ENCODE measurements around the gene TACR2. TPM values are rescaled to one million over a fixed set of nuclear protein-coding genes. Genes with fewer than 3 reads are reported as not detected.

Gene TACR2
- not detected for total RNA-seq

DNA sequence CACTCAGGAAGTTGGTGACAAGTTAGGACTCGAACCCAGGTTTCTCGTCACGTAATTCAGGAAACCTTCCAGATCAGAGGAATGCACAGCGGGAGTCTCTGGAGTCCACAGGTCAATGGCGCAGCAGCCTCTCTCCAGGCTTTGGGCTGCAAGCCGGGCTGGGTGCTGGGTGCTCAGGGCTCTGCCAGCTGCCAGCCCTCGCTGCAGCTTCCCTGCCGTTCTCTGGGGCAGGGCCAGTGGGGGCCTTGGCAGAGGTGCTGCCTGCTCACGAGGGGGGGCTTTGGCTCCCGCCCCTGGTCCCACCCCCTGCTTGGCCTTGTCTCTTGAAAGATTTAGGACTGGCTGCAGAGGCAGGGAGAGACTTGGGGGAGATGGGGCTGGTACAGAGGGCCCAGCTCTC lies at the start of gene TACR2:
Gene TACR2, minus strand, starts transcription at position 224 of the 400 bp plus-strand sequence. CDS start 595 bp downstream, outside the sequence.
- Mint-ChIP-seq H3K4me1 (peaks cover 1% of the 10 kb centered on the region), H3K27me3 (peaks cover 1% of the 10 kb centered on the region), H3K4me3 (no peak within 1 kb of the TSS), H3K36me3 (ENCODE audit: low read depth) (no peaks in the 10 kb centered on the region), H3K27ac (no peak within 1 kb of the TSS), H3K9me3 (no peaks in the 10 kb centered on the region)
- ChIA-PET POLR2A (interaction anchor here (2.2 kb wide), 1 partner anchor 9 kb away, joined by 5 read pairs; no protein-coding TSS in a partner anchor), CTCF (interaction anchor here (1.3 to 1.5 kb wide), 2 partner anchors 30 to 33 kb away, joined by 4 read pairs; no protein-coding TSS in a partner anchor)
- DNase-seq, result no peak

- H3K4me1 Mint-ChIP-seq, result peaks cover 74% of the 10 kb centered on the region
- ChIA-PET CTCF (interaction anchor here (0.6 to 3.8 kb wide), 4 partner anchors 11 to 41 kb away, joined by 5 to 24 read pairs (median 6); no protein-coding TSS in a partner anchor), POLR2A (interaction anchor here (1.8 to 1.9 kb wide), 2 partner anchors 14 to 62 kb away, joined by 5 to 8 read pairs; no protein-coding TSS in a partner anchor)
- H3K4me3 Mint-ChIP-seq, result peak overlapping the region; percentile 33
- H3K27ac Mint-ChIP-seq, result peak overlapping the region; percentile 95
- H3K36me3 Mint-ChIP-seq (ENCODE audit: low read depth), result peaks cover 4% of the 10 kb centered on the region
- no peaks in the 10 kb centered on the region for H3K9me3 Mint-ChIP-seq
- H3K27me3 Mint-ChIP-seq, result peaks cover 4% of the 10 kb centered on the region
- DNase-seq, result no peak
These were observed 49.4 kb upstream of the TACR2 start for GRCh38 chr10:69466158-69466490.

- Mint-ChIP-seq H3K27ac (peak overlapping the region; percentile 95), H3K27me3 (peaks cover under 1% of the 10 kb centered on the region), H3K9me3 (no peaks in the 10 kb centered on the region), H3K36me3 (ENCODE audit: low read depth) (peaks cover 4% of the 10 kb centered on the region), H3K4me1 (peaks cover 73% of the 10 kb centered on the region), H3K4me3 (peak overlapping the region; percentile 33)
- peak; percentile 51 for DNase-seq
- CTCF ChIA-PET, result interaction anchor here (0.6 to 3.8 kb wide), 5 partner anchors 16 to 59 kb away, joined by 3 to 24 read pairs (median 5); no protein-coding TSS in a partner anchor
- POLR2A ChIA-PET, result interaction anchor here (0.6 to 1.9 kb wide), 4 partner anchors 9 to 62 kb away, joined by 3 to 8 read pairs (median 4); no protein-coding TSS in a partner anchor
These were observed 48.9 kb upstream of the TACR2 start for GRCh38 chr10:69465457-69466157.

DNA sequence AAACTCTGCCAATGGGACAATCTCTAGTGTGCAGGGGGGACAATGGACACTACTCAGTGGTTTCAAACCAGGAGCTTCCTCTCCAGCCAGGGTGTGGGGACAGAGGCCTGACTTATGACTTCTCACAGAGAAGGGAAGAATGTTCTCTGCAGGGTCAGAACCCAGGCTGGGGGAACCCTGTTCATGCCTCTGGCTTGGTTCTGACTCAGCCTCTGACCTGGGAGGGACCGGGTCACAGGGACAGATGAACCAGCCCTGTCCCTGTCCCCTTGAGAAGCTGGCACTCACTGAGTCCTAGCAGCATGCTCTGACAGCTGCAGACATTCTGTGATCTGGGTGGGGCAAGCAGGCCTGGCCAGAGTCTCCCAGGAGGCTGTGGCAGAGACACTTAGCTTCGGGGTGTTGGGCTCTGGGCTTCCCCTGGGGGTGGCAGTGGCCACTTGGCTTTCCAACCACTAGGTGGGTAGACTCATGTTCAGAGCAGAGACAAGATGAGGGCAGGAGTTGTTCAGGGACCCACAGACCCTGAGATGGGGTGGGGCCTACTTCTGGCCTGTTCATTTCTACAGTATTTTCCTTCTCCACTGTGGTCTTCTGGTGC lies 48.2 kb upstream of the TACR2 start:
- ChIA-PET CTCF (interaction anchor here (0.6 to 3.8 kb wide), 5 partner anchors 16 to 60 kb away, joined by 3 to 24 read pairs (median 5); no protein-coding TSS in a partner anchor), POLR2A (interaction anchor here (0.6 to 1.9 kb wide), 4 partner anchors 8 to 61 kb away, joined by 3 to 8 read pairs (median 4); no protein-coding TSS in a partner anchor)
- Mint-ChIP-seq H3K9me3 (no peaks in the 10 kb centered on the region), H3K27ac (peak overlapping the region; percentile 95), H3K4me1 (peaks cover 72% of the 10 kb centered on the region), H3K27me3 (no peaks in the 10 kb centered on the region), H3K4me3 (peak overlapping the region; percentile 14), H3K36me3 (ENCODE audit: low read depth) (peaks cover 4% of the 10 kb centered on the region)
- peak; percentile 37 for DNase-seq

GRCh38 chr10:69464401-69464800 lies 47.7 kb upstream of the TACR2 start:
- no peaks in the 10 kb centered on the region for H3K27me3 Mint-ChIP-seq
- POLR2A ChIA-PET, result interaction anchor here (1.6 to 1.9 kb wide), 2 partner anchors 8 to 12 kb away, joined by 3 to 8 read pairs; no protein-coding TSS in a partner anchor

DNA sequence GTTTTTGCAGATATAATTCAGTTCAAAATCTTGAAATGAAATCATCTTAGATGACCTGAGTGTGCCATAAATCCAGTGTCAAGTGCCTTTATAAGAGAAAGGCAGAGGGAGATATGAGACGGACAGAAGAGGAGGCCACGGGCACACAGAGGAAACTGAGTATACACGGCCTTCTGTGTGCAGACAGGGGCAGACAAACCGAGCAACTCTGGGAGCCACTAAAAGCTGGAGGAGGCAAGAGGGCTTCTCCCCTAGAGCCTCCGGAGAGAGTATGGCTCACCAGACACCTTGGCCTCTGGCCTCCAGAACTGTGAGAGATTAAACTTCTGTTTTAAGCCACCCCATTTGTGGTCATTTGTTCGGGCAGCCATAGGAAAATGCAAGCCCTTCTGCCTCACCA lies 47.2 kb upstream of the TACR2 start:
- ChIA-PET CTCF (interaction anchor here (3.8 kb wide), 1 partner anchor 15 kb away, joined by 24 read pairs; no protein-coding TSS in a partner anchor), POLR2A (interaction anchor here (1.2 kb wide), 1 partner anchor 14 kb away, joined by 3 read pairs; no protein-coding TSS in a partner anchor)
- H3K27me3 Mint-ChIP-seq, result no peaks in the 10 kb centered on the region
- H3K9me3 Mint-ChIP-seq, result no peaks in the 10 kb centered on the region
- DNase-seq, result no peak
- peaks cover 4% of the 10 kb centered on the region for H3K36me3 Mint-ChIP-seq (ENCODE audit: low read depth)
- peaks cover 68% of the 10 kb centered on the region for H3K4me1 Mint-ChIP-seq
- H3K4me3 Mint-ChIP-seq, result no peak overlapping the region
- peak overlapping the region; percentile 95 for H3K27ac Mint-ChIP-seq

More at GRCh38 chr10:69464401-69464800, 47.7 kb upstream of the TACR2 start:
- CTCF ChIA-PET, result interaction anchor here (1.6 to 3.8 kb wide), 2 partner anchors 15 to 43 kb away, joined by 5 to 24 read pairs; no protein-coding TSS in a partner anchor
- Mint-ChIP-seq H3K27ac (peak overlapping the region; percentile 95), H3K9me3 (no peaks in the 10 kb centered on the region), H3K4me3 (no peak overlapping the region), H3K4me1 (peaks cover 70% of the 10 kb centered on the region), H3K36me3 (ENCODE audit: low read depth) (peaks cover 4% of the 10 kb centered on the region)
- no peak for DNase-seq

DNA sequence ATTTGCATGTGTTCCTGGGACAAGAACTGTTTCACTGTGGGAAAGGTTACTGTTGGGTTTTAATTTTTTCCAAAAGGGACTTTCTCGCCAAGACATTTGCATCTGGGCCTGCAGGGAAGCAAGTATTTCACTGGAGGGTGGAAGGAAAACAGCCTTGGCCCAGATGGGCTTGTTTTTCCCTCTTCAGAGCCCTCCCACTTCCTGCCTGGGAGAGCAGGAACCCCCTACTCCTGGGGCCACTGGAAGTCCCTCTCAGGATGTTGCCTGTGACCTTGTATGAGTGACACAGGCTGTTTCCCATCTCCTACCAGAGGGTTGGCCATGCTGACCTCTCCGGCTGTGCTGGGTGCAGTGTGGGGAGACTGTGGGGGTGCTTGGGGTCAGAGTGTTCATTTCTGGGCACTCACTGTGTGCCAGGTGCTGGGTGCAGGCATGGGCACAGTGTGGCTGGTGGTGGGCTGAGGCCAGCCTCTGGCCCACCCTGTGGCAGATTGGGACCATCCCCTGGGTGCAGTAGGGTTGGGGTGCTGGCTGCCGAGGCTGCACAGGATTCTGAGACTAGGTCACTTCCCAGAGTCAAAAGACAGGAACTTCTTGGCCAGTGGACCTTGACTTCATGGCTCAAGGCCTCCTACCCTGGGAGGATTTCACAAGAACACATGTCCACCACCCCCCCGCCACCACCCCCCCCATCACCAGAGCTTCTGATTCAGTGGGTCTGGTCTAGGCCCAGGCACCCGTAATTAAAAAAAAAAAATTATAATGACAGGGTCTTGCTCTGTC lies 44.7 kb upstream of the TACR2 start:
- no peak overlapping the region for H3K4me3 Mint-ChIP-seq
- no peaks in the 10 kb centered on the region for H3K9me3 Mint-ChIP-seq
- H3K27me3 Mint-ChIP-seq, result no peaks in the 10 kb centered on the region
- no peak overlapping the region for H3K27ac Mint-ChIP-seq
- H3K4me1 Mint-ChIP-seq, result peaks cover 44% of the 10 kb centered on the region
- H3K36me3 Mint-ChIP-seq (ENCODE audit: low read depth), result peaks cover 4% of the 10 kb centered on the region
- DNase-seq, result no peak
- ChIA-PET CTCF (no interaction called here), POLR2A (no interaction called here)

DNA sequence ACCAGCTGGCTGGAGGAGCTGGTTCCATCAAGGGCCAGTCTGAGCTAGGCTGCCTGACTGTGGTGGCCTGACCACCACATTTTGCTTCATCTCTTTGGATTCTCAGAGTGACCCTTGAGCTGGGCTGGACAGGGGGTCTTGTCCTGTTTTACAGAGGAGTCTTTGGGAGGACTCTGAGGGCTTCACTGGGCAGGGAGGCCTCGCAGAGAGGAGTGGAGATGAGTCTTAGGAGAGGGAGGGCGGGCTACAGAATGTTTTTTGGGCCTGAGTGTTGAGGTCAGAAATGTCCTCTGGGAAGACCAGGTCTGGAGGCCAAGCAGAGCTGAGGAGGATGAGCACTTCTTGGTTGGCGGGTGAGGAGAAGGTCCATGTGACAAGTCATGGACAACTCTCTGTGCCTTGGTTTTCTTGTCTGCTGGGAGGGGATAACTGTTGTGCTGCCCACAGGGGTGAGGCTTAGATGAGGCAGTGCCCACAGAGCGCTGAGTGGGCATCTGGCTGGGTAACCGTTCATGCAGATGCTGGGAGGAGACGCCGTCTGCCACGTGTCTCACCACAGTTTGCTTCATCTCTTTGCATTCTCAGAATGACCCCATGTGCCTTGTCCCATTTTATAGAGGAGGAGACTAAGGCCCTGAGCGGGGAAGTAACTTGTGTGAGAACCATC lies 44.0 kb upstream of the TACR2 start:
- no peak for DNase-seq
- Mint-ChIP-seq H3K9me3 (no peaks in the 10 kb centered on the region), H3K27me3 (no peaks in the 10 kb centered on the region), H3K27ac (no peak overlapping the region), H3K36me3 (ENCODE audit: low read depth) (peaks cover 4% of the 10 kb centered on the region), H3K4me1 (peaks cover 37% of the 10 kb centered on the region), H3K4me3 (no peak overlapping the region)
- ChIA-PET CTCF (no interaction called here), POLR2A (no interaction called here)

DNA sequence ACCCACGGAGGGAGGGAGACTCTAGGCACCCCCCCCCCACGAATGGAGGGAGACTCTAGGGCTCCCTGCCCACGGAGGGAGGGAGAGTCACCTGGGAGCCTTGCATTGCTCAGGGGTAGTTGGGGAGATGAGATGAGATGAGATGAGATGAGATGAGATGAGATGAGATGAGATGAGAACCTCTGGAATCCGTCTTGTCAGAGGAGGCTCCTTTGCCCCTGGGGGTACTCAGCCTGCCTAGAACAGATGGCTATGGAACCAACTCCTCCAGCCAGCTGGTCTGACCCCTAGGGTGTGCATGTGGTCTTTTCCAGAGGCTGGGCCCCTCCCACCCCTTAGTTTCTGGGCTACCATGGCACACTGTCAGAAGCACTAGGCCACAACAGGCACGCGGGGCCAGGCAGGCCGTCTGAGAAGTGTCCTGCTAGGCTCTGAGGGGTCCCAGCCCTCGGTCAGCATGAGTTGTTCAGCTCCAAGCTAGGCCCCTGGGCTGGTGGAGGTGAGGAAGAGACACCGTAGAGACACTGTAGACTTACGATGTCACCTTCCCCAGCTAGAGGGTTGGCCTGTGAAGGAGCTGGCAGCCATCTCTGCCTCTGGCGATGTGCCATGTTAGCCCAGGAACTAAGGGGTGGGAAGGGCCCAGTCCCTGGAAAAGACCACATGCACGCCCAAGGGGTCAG lies 43.3 kb upstream of the TACR2 start:
- no peak for DNase-seq
- H3K9me3 Mint-ChIP-seq, result no peaks in the 10 kb centered on the region
- no peak overlapping the region for H3K27ac Mint-ChIP-seq
- ChIA-PET CTCF (no interaction called here), POLR2A (no interaction called here)
- H3K4me1 Mint-ChIP-seq, result peaks cover 30% of the 10 kb centered on the region
- H3K27me3 Mint-ChIP-seq, result no peaks in the 10 kb centered on the region
- no peak overlapping the region for H3K4me3 Mint-ChIP-seq
- H3K36me3 Mint-ChIP-seq (ENCODE audit: low read depth), result peaks cover 4% of the 10 kb centered on the region

- Mint-ChIP-seq H3K4me1 (peaks cover 22% of the 10 kb centered on the region), H3K36me3 (ENCODE audit: low read depth) (peaks cover 4% of the 10 kb centered on the region), H3K27ac (no peak overlapping the region), H3K27me3 (no peaks in the 10 kb centered on the region), H3K4me3 (no peak overlapping the region), H3K9me3 (no peaks in the 10 kb centered on the region)
- CTCF ChIA-PET, result no interaction called here
- DNase-seq, result no peak
- POLR2A ChIA-PET, result no interaction called here
These were observed 42.5 kb upstream of the TACR2 start for GRCh38 chr10:69459101-69459790.

DNA sequence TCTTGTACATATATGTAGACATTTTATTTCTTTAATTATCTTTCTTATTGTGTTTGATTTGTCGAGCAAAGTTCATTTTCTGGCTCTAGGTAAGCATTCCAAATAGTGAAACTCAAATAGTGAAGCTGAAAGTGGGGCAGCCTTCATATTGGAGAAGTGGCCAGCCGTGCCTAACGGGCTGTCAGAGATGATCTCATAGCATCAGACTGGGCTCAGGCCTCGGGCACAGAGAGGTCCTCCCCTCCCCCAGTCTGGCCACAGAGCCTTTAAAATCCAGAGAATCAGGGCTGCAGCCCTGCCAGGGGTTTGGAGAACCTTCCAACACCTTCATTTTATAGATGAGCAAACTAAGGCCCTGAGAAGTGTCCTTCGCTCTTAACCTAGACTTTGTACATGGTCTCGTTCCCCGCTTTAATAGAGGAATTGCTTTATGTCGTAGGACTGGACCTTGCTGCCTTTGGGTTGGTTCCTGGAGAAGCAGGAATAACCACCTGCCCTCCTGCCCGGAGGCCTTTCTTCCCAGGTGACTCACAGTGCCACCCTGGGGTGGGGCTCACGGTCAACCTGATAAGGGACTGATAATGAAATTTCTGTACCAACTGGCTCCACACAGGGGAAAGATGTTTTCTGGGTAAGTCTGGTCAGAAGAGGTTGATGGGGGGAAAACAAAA lies 41.8 kb upstream of the TACR2 start:
- ChIA-PET POLR2A (no interaction called here), CTCF (interaction anchor here (1.0 kb wide), 1 partner anchor 9 kb away, joined by 3 read pairs; no protein-coding TSS in a partner anchor)
- peaks cover 4% of the 10 kb centered on the region for H3K36me3 Mint-ChIP-seq (ENCODE audit: low read depth)
- no peaks in the 10 kb centered on the region for H3K9me3 Mint-ChIP-seq
- H3K4me1 Mint-ChIP-seq, result peaks cover 21% of the 10 kb centered on the region
- H3K27ac Mint-ChIP-seq, result no peak overlapping the region
- no peak overlapping the region for H3K4me3 Mint-ChIP-seq
- DNase-seq, result no peak
- H3K27me3 Mint-ChIP-seq, result no peaks in the 10 kb centered on the region

Measured in activated CD4-positive, alpha-beta memory T cell treated with anti-CD3 and anti-CD28 coated beads, Interleukin-2, amount 10 ng/mL, durations not matched to agents 7 days and 5 days (primary cell).